ENCODE measurements around the gene DHH.

The DHH gene

DNA sequence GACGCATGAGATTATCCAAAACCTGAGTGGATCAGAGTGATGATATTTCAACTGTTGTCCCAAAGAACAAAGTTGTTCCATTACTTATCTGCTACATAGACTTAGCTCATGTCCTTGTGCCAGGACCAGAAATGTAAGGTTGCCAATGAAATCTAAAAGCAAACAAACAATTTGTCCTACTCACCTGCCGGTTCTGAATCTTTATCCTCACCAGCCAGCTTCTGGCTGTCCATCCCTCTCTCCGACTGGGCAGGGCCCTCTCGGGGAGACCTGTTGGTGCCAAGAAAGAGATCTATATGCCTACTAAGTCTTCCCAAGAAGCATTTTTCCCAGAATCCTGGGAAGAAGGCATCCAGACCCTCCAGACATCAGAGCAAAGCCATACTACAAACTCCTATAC is 39.5 kb downstream of the DHH start:
- H2AFZ ChIP-seq (ENCODE audit: low read length): no peak overlapping the region
- no peaks in the 10 kb centered on the region for H3F3A ChIP-seq (ENCODE audit: low read depth)
- peaks cover 52% of the 10 kb centered on the region for H3K36me3 ChIP-seq (ENCODE audit: insufficient read depth, low read length)
- H3K9me3 ChIP-seq (ENCODE audit: insufficient read depth, low read depth, low read length): no peaks in the 10 kb centered on the region
- H3K9ac ChIP-seq (ENCODE audit: low read depth, low read length, poor library complexity, severe bottlenecking): peak overlapping the region; percentile 94
- H4K20me1 ChIP-seq (ENCODE audit: insufficient read depth, low read length, poor library complexity, severe bottlenecking): peaks cover 91% of the 10 kb centered on the region
- peak overlapping the region; percentile 86 for H3K4me3 ChIP-seq (ENCODE audit: low read length, poor library complexity, severe bottlenecking)
- H3K4me2 ChIP-seq (ENCODE audit: low read depth, low read length, poor library complexity, severe bottlenecking): peak overlapping the region; percentile 99
- peaks cover 9% of the 10 kb centered on the region for H3K27me3 ChIP-seq (ENCODE audit: insufficient read depth, low read length, poor library complexity, severe bottlenecking)
- TF ChIP-seq CTCF (conservative IDR thresholded peaks at IDR 0.05; ENCODE audit: low read length) (no peak), EZH2phosphoT487 (IDR thresholded peaks at IDR 0.05; ENCODE audit: borderline replicate concordance) (no peak)
- peaks cover 26% of the 10 kb centered on the region for H3K4me1 ChIP-seq (ENCODE audit: insufficient read depth, low read length, poor library complexity, severe bottlenecking)
- peaks cover 86% of the 10 kb centered on the region for H3K79me2 ChIP-seq (ENCODE audit: insufficient read depth, low read length)
- H3K9me2 ChIP-seq (replicated peaks; ENCODE audit: low read depth, low read length): no peaks in the 10 kb centered on the region

GRCh38 chr12:49054524-49054923 is 40.1 kb downstream of the DHH start:
- no peaks in the 10 kb centered on the region for H3K9me3 ChIP-seq (ENCODE audit: insufficient read depth, low read depth, low read length)
- peaks cover 3% of the 10 kb centered on the region for H3K27me3 ChIP-seq (ENCODE audit: insufficient read depth, low read length, poor library complexity, severe bottlenecking)
- no peak for TF ChIP-seq CTCF (conservative IDR thresholded peaks at IDR 0.05; ENCODE audit: low read length)
- TF ChIP-seq EZH2phosphoT487 (IDR thresholded peaks at IDR 0.05; ENCODE audit: borderline replicate concordance): no peak
- H3K36me3 ChIP-seq (ENCODE audit: insufficient read depth, low read length): peaks cover 58% of the 10 kb centered on the region
- H3K4me3 ChIP-seq (ENCODE audit: low read length, poor library complexity, severe bottlenecking): peak overlapping the region; percentile 86
- no peaks in the 10 kb centered on the region for H3F3A ChIP-seq (ENCODE audit: low read depth)
- H3K9ac ChIP-seq (ENCODE audit: low read depth, low read length, poor library complexity, severe bottlenecking): no peak overlapping the region
- no peak overlapping the region for H2AFZ ChIP-seq (ENCODE audit: low read length)
- peak overlapping the region; percentile 99 for H3K4me2 ChIP-seq (ENCODE audit: low read depth, low read length, poor library complexity, severe bottlenecking)
- H4K20me1 ChIP-seq (ENCODE audit: insufficient read depth, low read length, poor library complexity, severe bottlenecking): peaks cover 85% of the 10 kb centered on the region
- peaks cover 26% of the 10 kb centered on the region for H3K4me1 ChIP-seq (ENCODE audit: insufficient read depth, low read length, poor library complexity, severe bottlenecking)
- H3K79me2 ChIP-seq (ENCODE audit: insufficient read depth, low read length): peaks cover 80% of the 10 kb centered on the region
- no peaks in the 10 kb centered on the region for H3K9me2 ChIP-seq (replicated peaks; ENCODE audit: low read depth, low read length)

- Histone ChIP-seq H3K4me2 (ENCODE audit: low read depth, low read length, poor library complexity, severe bottlenecking) (peak overlapping the region; percentile 99), H3K4me1 (ENCODE audit: insufficient read depth, low read length, poor library complexity, severe bottlenecking) (peaks cover 26% of the 10 kb centered on the region), H3K9me3 (ENCODE audit: insufficient read depth, low read depth, low read length) (no peaks in the 10 kb centered on the region), H3F3A (ENCODE audit: low read depth) (no peaks in the 10 kb centered on the region), H4K20me1 (ENCODE audit: insufficient read depth, low read length, poor library complexity, severe bottlenecking) (peaks cover 81% of the 10 kb centered on the region), H3K4me3 (ENCODE audit: low read length, poor library complexity, severe bottlenecking) (no peak overlapping the region), H3K36me3 (ENCODE audit: insufficient read depth, low read length) (peaks cover 62% of the 10 kb centered on the region), H2AFZ (ENCODE audit: low read length) (no peak overlapping the region), H3K27me3 (ENCODE audit: insufficient read depth, low read length, poor library complexity, severe bottlenecking) (no peaks in the 10 kb centered on the region), H3K9me2 (replicated peaks; ENCODE audit: low read depth, low read length) (no peaks in the 10 kb centered on the region), H3K79me2 (ENCODE audit: insufficient read depth, low read length) (peaks cover 76% of the 10 kb centered on the region), H3K9ac (ENCODE audit: low read depth, low read length, poor library complexity, severe bottlenecking) (no peak overlapping the region)
- no peak for TF ChIP-seq EZH2phosphoT487 (IDR thresholded peaks at IDR 0.05; ENCODE audit: borderline replicate concordance)
- no peak for TF ChIP-seq CTCF (conservative IDR thresholded peaks at IDR 0.05; ENCODE audit: low read length)
Measured at GRCh38 chr12:49054096-49054495, 40.5 kb downstream of the DHH start.
